ENCODE data around the gene RAE1.
"Not testable (repeated sequence)": the region's sequence is repeated elsewhere in the genome, so short reads cannot be mapped to it uniquely, and the experiment has no call there.

RAE1 gene

GRCh38 chr20:57341663-57342062, 9.4 kb upstream of the RAE1 start:
- Histone ChIP-seq H3K36me3 (ENCODE audit: insufficient read depth, low read length) (no peaks in the 10 kb centered on the region), H3K4me1 (ENCODE audit: insufficient read depth, low read length) (no peaks in the 10 kb centered on the region), H3K9ac (ENCODE audit: low read depth, low read length) (no peak overlapping the region), H3K9me3 (ENCODE audit: control insufficient read depth, insufficient read depth, low read length) (no peaks in the 10 kb centered on the region)

- Histone ChIP-seq H3K36me3 (ENCODE audit: insufficient read depth, low read length) (no peaks in the 10 kb centered on the region), H3K4me1 (ENCODE audit: insufficient read depth, low read length) (no peaks in the 10 kb centered on the region), H3K9me3 (ENCODE audit: control insufficient read depth, insufficient read depth, low read length) (no peaks in the 10 kb centered on the region), H3K9ac (ENCODE audit: low read depth, low read length) (no peak overlapping the region)
Measured at GRCh38 chr20:57342829-57343228, 8.2 kb upstream of the RAE1 start.

- H3K36me3 ChIP-seq (ENCODE audit: insufficient read depth, low read length): no peaks in the 10 kb centered on the region
- H3K9me3 ChIP-seq (ENCODE audit: control insufficient read depth, insufficient read depth, low read length): no peaks in the 10 kb centered on the region
- no peaks in the 10 kb centered on the region for H3K4me1 ChIP-seq (ENCODE audit: insufficient read depth, low read length)
- no peak overlapping the region for H3K9ac ChIP-seq (ENCODE audit: low read depth, low read length)
Measured at GRCh38 chr20:57346477-57346876, 4.6 kb upstream of the RAE1 start.

GRCh38 chr20:57347393-57347792, 3.7 kb upstream of the RAE1 start:
- no peak overlapping the region for H3K9ac ChIP-seq (ENCODE audit: low read depth, low read length)
- no peaks in the 10 kb centered on the region for H3K9me3 ChIP-seq (ENCODE audit: control insufficient read depth, insufficient read depth, low read length)
- H3K4me1 ChIP-seq (ENCODE audit: insufficient read depth, low read length): no peaks in the 10 kb centered on the region; the same call in 1 of the 2 replicates
- no peaks in the 10 kb centered on the region for H3K36me3 ChIP-seq (ENCODE audit: insufficient read depth, low read length)

GRCh38 chr20:57348200-57348921, 2.7 kb upstream of the RAE1 start:
- not testable (repeated sequence) for H3K9ac ChIP-seq (ENCODE audit: low read depth, low read length); H3K36me3 ChIP-seq (ENCODE audit: insufficient read depth, low read length); H3K9me3 ChIP-seq (ENCODE audit: control insufficient read depth, insufficient read depth, low read length); H3K4me1 ChIP-seq (ENCODE audit: insufficient read depth, low read length)

- not testable (repeated sequence) for H3K9ac ChIP-seq (ENCODE audit: low read depth, low read length); H3K36me3 ChIP-seq (ENCODE audit: insufficient read depth, low read length); H3K4me1 ChIP-seq (ENCODE audit: insufficient read depth, low read length); H3K9me3 ChIP-seq (ENCODE audit: control insufficient read depth, insufficient read depth, low read length)
Measured at GRCh38 chr20:57348922-57349574, 2.0 kb upstream of the RAE1 start.

- H3K36me3 ChIP-seq (ENCODE audit: insufficient read depth, low read length): peaks cover 11% of the 10 kb centered on the region
- H3K4me1 ChIP-seq (ENCODE audit: insufficient read depth, low read length): no peaks in the 10 kb centered on the region; the same call in 1 of the 2 replicates
- H3K9me3 ChIP-seq (ENCODE audit: control insufficient read depth, insufficient read depth, low read length): no peaks in the 10 kb centered on the region
- no peak overlapping the region for H3K9ac ChIP-seq (ENCODE audit: low read depth, low read length)
Measured at GRCh38 chr20:57350081-57350710, 859 bp upstream of the RAE1 start.

GRCh38 chr20:57350726-57351041, 371 bp upstream of the RAE1 start:
- Histone ChIP-seq H3K36me3 (ENCODE audit: insufficient read depth, low read length) (peaks cover 15% of the 10 kb centered on the region), H3K9ac (ENCODE audit: low read depth, low read length) (peak overlapping the region; percentile 95; the same call in 1 of the 2 replicates)
- H3K9me3 ChIP-seq (ENCODE audit: control insufficient read depth, insufficient read depth, low read length); H3K4me1 ChIP-seq (ENCODE audit: insufficient read depth, low read length): not testable (repeated sequence)

- H3K36me3 ChIP-seq (ENCODE audit: insufficient read depth, low read length): peaks cover 24% of the 10 kb centered on the region
- H3K9me3 ChIP-seq (ENCODE audit: control insufficient read depth, insufficient read depth, low read length): no peaks in the 10 kb centered on the region
- H3K4me1 ChIP-seq (ENCODE audit: insufficient read depth, low read length): no peaks in the 10 kb centered on the region; the same call in 1 of the 2 replicates
- no peak overlapping the region; the same call in 1 of the 2 replicates for H3K9ac ChIP-seq (ENCODE audit: low read depth, low read length)
Measured at GRCh38 chr20:57352305-57352704, 1.2 kb downstream of the RAE1 start.

GRCh38 chr20:57353351-57353750, 2.3 kb downstream of the RAE1 start:
- Histone ChIP-seq H3K9ac (ENCODE audit: low read depth, low read length) (no peak overlapping the region), H3K9me3 (ENCODE audit: control insufficient read depth, insufficient read depth, low read length) (no peaks in the 10 kb centered on the region), H3K36me3 (ENCODE audit: insufficient read depth, low read length) (peaks cover 24% of the 10 kb centered on the region), H3K4me1 (ENCODE audit: insufficient read depth, low read length) (no peaks in the 10 kb centered on the region; the same call in 1 of the 2 replicates)

GRCh38 chr20:57361517-57361916, 10.5 kb downstream of the RAE1 start:
- H3K4me1 ChIP-seq (ENCODE audit: insufficient read depth, low read length): no peaks in the 10 kb centered on the region
- H3K36me3 ChIP-seq (ENCODE audit: insufficient read depth, low read length): peaks cover 30% of the 10 kb centered on the region
- no peak overlapping the region for H3K9ac ChIP-seq (ENCODE audit: low read depth, low read length)
- H3K9me3 ChIP-seq (ENCODE audit: control insufficient read depth, insufficient read depth, low read length): peaks cover 2% of the 10 kb centered on the region; the same call in 1 of the 2 replicates

GRCh38 chr20:57364451-57364850, 13.4 kb downstream of the RAE1 start:
- Histone ChIP-seq H3K36me3 (ENCODE audit: insufficient read depth, low read length) (peaks cover 41% of the 10 kb centered on the region), H3K9ac (ENCODE audit: low read depth, low read length) (no peak overlapping the region), H3K9me3 (ENCODE audit: control insufficient read depth, insufficient read depth, low read length) (peaks cover 2% of the 10 kb centered on the region; the same call in 1 of the 2 replicates), H3K4me1 (ENCODE audit: insufficient read depth, low read length) (no peaks in the 10 kb centered on the region)

GRCh38 chr20:57369596-57369995, 18.5 kb downstream of the RAE1 start:
- Histone ChIP-seq H3K9me3 (ENCODE audit: control insufficient read depth, insufficient read depth, low read length) (no peaks in the 10 kb centered on the region), H3K36me3 (ENCODE audit: insufficient read depth, low read length) (peaks cover 67% of the 10 kb centered on the region), H3K4me1 (ENCODE audit: insufficient read depth, low read length) (peaks cover 6% of the 10 kb centered on the region), H3K9ac (ENCODE audit: low read depth, low read length) (no peak overlapping the region)

- Histone ChIP-seq H3K4me1 (ENCODE audit: insufficient read depth, low read length) (peaks cover 9% of the 10 kb centered on the region), H3K9ac (ENCODE audit: low read depth, low read length) (no peak overlapping the region), H3K36me3 (ENCODE audit: insufficient read depth, low read length) (peaks cover 71% of the 10 kb centered on the region), H3K9me3 (ENCODE audit: control insufficient read depth, insufficient read depth, low read length) (no peaks in the 10 kb centered on the region)
Measured at GRCh38 chr20:57370316-57370715, 19.3 kb downstream of the RAE1 start.

GRCh38 chr20:57371363-57371762, 20.3 kb downstream of the RAE1 start:
- no peaks in the 10 kb centered on the region for H3K9me3 ChIP-seq (ENCODE audit: control insufficient read depth, insufficient read depth, low read length)
- no peak overlapping the region for H3K9ac ChIP-seq (ENCODE audit: low read depth, low read length)
- peaks cover 9% of the 10 kb centered on the region for H3K4me1 ChIP-seq (ENCODE audit: insufficient read depth, low read length)
- H3K36me3 ChIP-seq (ENCODE audit: insufficient read depth, low read length): peaks cover 70% of the 10 kb centered on the region

All from ES-I3 (cell line).